Measurements from ENCODE around the gene DBF4.
"Not testable (repeated sequence)": the region's sequence is repeated elsewhere in the genome, so short reads cannot be mapped to it uniquely, and the experiment has no call there.

The DBF4 gene, protein sequence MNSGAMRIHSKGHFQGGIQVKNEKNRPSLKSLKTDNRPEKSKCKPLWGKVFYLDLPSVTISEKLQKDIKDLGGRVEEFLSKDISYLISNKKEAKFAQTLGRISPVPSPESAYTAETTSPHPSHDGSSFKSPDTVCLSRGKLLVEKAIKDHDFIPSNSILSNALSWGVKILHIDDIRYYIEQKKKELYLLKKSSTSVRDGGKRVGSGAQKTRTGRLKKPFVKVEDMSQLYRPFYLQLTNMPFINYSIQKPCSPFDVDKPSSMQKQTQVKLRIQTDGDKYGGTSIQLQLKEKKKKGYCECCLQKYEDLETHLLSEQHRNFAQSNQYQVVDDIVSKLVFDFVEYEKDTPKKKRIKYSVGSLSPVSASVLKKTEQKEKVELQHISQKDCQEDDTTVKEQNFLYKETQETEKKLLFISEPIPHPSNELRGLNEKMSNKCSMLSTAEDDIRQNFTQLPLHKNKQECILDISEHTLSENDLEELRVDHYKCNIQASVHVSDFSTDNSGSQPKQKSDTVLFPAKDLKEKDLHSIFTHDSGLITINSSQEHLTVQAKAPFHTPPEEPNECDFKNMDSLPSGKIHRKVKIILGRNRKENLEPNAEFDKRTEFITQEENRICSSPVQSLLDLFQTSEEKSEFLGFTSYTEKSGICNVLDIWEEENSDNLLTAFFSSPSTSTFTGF

DNA sequence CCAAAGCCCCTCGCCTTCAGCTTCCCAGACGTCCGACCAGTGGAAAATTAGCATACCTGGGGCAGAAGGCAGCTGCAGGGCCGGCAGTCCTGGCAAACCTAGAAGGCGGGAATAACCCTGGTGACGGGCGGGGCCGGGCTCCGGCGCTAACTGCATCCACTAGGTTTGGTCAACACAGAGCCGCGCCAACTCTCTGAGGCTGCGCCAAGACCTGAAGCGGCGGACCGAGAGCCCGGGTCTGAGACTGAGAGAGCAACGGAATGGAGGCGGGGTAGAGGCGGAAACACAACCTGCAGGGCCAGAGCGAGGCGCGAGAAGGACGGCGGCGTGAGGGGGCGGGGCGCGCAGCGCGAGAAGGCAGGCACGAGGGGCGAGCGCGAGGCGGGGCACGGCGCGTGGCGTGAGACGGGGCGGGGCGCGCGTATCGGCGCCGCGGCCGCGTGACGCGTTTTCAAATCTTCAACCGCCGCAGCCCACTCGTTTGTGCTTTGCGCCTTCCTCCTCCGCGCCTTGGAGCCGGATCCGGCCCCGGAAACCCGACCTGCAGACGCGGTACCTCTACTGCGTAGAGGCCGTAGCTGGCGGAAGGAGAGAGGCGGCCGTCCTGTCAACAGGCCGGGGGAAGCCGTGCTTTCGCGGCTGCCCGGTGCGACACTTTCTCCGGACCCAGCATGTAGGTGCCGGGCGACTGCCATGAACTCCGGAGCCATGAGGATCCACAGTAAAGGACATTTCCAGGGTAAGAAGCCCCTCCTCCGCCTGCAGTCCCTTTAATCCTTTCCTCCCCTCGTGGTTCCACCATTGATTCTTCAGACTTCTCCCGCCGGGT, at the start of gene DBF4, which contains the start of gene SLC25A40:
Gene DBF4, plus strand, starts transcription at position 454 of the 829 bp plus-strand sequence. Its CDS starts 240 bp downstream, at position 694.
Gene SLC25A40, minus strand, starts transcription at position 321 of the 829 bp plus-strand sequence. CDS start 17,633 bp downstream, outside the sequence.
- DNase-seq (ENCODE audit: low spot score in 2 of 2): peak; percentile 93 to 99
- H3K9me3 ChIP-seq: peaks cover 6% of the 10 kb centered on the region
- in situ Hi-C loops (cut with MboI; ENCODE audit: low sequenced_read_pairs): loop anchor here (25.0 kb wide), 1 partner anchor 364 kb away; no protein-coding TSS in a partner anchor
- H3K4me3 ChIP-seq: peak within 1 kb of the TSS; percentile 85
- H3K36me3 ChIP-seq (replicated peaks): peaks cover 35% of the 10 kb centered on the region
- peaks cover 15% of the 10 kb centered on the region for H3K4me1 ChIP-seq
- no peaks in the 10 kb centered on the region for H3K27me3 ChIP-seq (ENCODE audit: low read depth)

DNA sequence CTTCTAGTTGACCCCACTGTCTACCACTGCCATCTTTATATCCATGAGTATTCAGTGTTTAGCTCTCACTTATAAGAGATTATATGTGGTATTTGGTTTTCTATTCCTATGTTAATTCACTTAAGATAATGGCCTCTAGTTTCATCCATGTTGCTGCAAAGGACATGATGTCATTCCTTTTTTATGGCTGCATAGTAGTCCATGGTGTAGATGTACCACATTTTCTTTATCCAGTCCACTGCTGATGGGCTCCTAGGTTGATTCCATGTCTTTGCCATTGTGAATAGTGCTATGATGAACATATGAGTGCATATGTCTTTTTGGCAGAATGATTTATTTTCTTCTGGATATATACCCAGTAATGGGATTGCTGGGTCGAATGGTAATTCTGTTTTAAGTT, 47.9 kb upstream of the DBF4 start:
- H3K4me3 ChIP-seq; in situ Hi-C loops (cut with MboI; ENCODE audit: low sequenced_read_pairs); H3K27me3 ChIP-seq (ENCODE audit: low read depth); DNase-seq (ENCODE audit: low spot score in 2 of 2); H3K36me3 ChIP-seq (replicated peaks); H3K4me1 ChIP-seq: not testable (repeated sequence)
- H3K9me3 ChIP-seq: peaks cover 15% of the 10 kb centered on the region

DNA sequence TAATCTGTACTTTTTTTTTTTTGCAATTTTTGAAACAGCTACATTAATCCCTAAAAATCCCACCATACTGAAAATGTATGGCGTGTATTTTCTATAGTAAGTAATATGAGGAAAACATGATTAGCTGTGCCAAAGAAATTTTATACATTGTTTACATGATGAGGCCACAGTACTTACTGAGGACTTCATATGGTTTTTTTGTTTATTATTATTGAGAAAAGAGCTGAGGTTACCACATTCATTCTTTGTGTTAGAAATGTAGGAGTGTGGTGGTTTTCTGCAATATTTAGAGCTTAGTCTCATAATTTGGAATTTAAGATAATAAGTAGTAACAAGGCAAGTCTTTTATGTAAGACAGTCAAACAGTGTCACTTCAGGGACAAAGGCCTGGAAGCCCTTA, 45.2 kb upstream of the DBF4 start:
- Histone ChIP-seq H3K4me3 (no peak overlapping the region), H3K27me3 (ENCODE audit: low read depth) (no peaks in the 10 kb centered on the region), H3K9me3 (no peaks in the 10 kb centered on the region; the same call in 1 of the 2 replicates), H3K4me1 (no peaks in the 10 kb centered on the region), H3K36me3 (replicated peaks) (no peaks in the 10 kb centered on the region)
- in situ Hi-C loops (cut with MboI; ENCODE audit: low sequenced_read_pairs): no loop called here
- no peak for DNase-seq (ENCODE audit: low spot score in 2 of 2)

DNA sequence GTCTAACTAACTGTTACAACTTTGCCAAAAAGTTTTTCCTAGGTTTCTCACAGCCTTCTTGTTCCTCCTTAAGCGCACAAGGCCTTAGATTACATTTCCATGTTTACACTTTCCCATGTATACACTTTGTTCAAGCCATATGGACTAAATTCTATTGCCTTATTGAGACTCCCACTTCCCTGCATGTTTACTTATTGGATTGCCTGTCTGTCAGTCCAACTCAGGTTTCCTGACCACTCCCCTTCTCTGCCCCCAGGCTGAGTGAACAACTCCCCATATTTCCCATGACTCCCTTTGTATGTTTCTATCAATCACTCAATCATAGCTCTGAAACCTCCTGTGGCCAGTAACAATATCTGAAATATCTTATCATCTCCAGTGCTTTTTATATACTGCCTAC, 43.2 kb upstream of the DBF4 start:
- no peak overlapping the region for H3K4me3 ChIP-seq
- H3K9me3 ChIP-seq: no peaks in the 10 kb centered on the region; the same call in 1 of the 2 replicates
- H3K4me1 ChIP-seq: no peaks in the 10 kb centered on the region
- in situ Hi-C loops (cut with MboI; ENCODE audit: low sequenced_read_pairs): no loop called here
- no peaks in the 10 kb centered on the region for H3K27me3 ChIP-seq (ENCODE audit: low read depth)
- peak in 1 of 2 experiments; percentile 18 for DNase-seq (ENCODE audit: low spot score in 2 of 2)
- H3K36me3 ChIP-seq (replicated peaks): no peaks in the 10 kb centered on the region

DNA sequence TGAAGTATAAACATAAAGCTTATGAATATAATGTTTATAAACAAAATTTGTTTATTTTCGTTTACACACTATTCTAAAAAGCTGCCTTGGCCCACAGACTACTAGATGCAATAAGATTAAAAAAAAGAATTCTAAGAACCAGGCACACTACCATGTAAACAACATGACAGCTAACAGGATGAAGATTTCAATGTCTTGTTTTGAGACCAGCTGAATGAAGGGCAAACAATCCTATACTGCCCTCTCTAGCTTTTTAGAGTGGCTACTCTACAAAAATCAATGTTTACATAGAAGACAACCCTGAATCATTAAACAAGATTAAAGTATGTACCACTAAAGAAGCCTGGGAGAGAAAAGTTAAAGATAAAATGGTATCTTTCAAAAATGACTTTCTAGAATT, 38.7 kb upstream of the DBF4 start:
- Histone ChIP-seq H3K36me3 (replicated peaks) (no peaks in the 10 kb centered on the region), H3K27me3 (ENCODE audit: low read depth) (no peaks in the 10 kb centered on the region), H3K4me3 (no peak overlapping the region), H3K9me3 (no peaks in the 10 kb centered on the region), H3K4me1 (no peaks in the 10 kb centered on the region)
- in situ Hi-C loops (cut with MboI; ENCODE audit: low sequenced_read_pairs): no loop called here
- no peak for DNase-seq (ENCODE audit: low spot score in 2 of 2)

DNA sequence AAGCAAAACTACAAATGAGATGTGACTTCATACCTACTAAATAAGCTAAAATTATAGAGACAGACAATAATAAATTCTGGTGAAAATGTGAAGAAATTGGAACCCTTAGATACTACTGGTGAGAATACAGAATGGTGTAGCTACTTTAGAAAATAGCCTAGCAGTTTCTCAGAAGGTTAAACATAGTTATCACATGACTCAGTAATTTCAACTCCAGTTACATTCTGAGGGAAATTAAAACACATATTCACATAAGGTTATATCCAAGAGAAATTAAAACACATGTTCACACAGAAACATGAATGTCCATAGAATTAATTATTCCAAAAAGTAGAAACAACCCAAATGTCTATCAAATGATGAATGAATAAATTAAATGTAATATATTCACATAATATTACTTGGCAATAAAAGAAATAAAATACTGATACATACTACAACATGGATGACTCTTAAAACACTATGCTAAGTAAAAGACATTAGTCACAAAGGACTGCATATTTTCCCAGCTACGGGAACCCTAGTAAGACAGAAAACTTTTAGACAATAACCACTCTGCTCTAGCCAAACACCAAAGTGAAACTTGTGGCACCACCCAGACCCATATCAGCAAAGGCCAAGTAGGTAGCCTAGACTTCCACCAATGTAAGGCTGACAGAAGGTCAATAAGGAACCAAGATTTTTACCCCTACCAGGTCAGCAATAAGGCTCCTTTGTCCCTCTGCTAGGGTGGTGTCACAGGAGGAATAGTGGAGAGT, 25.3 kb upstream of the DBF4 start:
- Histone ChIP-seq H3K36me3 (replicated peaks) (peaks cover 25% of the 10 kb centered on the region), H3K4me3 (no peak overlapping the region)
- no peak for DNase-seq (ENCODE audit: low spot score in 2 of 2)

DNA sequence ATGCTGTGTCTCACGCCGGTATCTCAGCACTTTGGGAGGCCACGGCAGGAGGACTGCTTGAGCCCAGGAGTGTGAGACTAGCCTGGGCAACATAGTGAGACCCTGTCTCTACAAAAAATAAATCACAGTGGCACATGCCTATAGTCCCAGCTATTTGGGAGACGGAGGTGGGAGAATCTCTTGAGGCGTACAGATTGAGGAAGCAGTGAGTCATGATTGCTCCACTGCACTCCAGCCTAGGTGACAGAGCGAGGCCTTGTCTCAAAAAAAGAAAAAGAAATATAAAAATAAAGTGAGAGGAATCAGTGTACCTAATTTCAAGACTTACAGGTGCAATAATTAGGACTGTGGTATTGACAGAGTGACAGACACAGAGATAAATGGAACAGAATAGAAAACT, 24.0 kb upstream of the DBF4 start:
- no peak overlapping the region for H3K4me3 ChIP-seq
- H3K36me3 ChIP-seq (replicated peaks): peaks cover 28% of the 10 kb centered on the region
- in situ Hi-C loops (cut with MboI; ENCODE audit: low sequenced_read_pairs): no loop called here

More for the DNA sequence above, 25.3 kb upstream of the DBF4 start:
- H3K4me1 ChIP-seq: no peaks in the 10 kb centered on the region; the same call in 1 of the 2 replicates
- in situ Hi-C loops (cut with MboI; ENCODE audit: low sequenced_read_pairs): no loop called here
- no peaks in the 10 kb centered on the region for H3K9me3 ChIP-seq
- no peaks in the 10 kb centered on the region for H3K27me3 ChIP-seq (ENCODE audit: low read depth)

DNA sequence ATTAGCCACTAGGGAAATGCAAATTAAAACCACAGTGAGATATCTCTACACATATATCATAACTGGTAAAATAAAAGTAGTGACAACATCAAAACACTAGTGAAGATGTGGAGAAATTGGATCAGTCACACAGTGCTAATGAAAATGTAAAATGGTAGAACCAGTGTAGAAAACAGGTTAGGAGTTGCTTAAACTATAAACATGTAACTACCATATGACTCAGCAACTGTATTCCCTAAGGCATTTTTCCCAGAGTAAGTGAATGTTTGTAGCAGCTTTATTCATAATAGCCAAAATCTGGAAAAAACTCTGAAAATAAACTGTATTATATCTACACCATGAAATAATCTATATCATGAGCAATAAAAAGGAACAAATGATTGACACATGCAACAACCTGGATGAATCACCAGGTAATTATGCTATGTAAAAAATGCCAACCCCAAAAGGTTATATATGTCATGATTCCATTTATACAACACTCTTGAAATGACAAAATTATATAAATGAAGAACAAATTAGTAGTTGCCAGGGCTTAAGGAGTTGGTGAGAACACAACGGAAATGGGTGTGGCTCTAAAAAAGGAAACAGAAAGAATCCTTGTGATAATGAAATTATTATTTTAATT, 22.9 kb upstream of the DBF4 start:
- no peak overlapping the region for H3K4me3 ChIP-seq
- in situ Hi-C loops (cut with MboI; ENCODE audit: low sequenced_read_pairs): no loop called here
- H3K27me3 ChIP-seq (ENCODE audit: low read depth): no peaks in the 10 kb centered on the region
- no peaks in the 10 kb centered on the region; the same call in 1 of the 2 replicates for H3K4me1 ChIP-seq
- peaks cover 34% of the 10 kb centered on the region for H3K36me3 ChIP-seq (replicated peaks)
- DNase-seq (ENCODE audit: low spot score in 2 of 2): no peak
- no peaks in the 10 kb centered on the region for H3K9me3 ChIP-seq

More for the DNA sequence above, 24.0 kb upstream of the DBF4 start:
- Histone ChIP-seq H3K9me3 (no peaks in the 10 kb centered on the region), H3K4me1 (no peaks in the 10 kb centered on the region; the same call in 1 of the 2 replicates), H3K27me3 (ENCODE audit: low read depth) (no peaks in the 10 kb centered on the region)
- no peak for DNase-seq (ENCODE audit: low spot score in 2 of 2)

DNA sequence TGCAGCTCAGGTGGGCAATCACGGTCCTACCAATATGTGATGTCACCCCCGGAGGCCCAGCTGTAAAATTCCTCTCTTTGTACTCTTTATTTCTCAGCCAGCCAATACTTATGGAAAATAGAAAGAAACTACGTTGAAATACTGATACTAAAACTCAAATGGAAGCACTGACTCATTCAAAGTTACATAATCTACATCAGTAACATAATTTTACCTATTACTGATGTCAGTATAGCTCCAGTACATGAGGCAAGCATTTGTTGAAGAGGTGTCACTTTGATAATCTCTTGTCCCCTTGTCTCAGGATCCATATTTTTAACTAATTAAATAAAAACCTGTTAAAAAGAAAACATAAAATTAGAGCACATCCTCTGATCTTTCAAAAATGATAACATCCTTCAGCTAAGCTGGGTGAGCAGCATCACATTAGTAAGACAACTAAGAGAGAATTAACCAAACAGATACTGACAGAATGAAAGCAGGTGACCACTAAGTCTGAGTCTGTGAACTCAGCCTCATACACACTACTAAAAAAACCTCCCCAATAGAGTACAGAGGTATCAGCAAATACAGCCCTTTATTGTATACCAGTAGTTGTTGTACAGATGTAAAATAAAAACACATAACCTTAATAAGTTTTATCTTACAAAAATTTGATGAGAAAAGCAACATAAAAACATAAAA, 17.7 kb upstream of the DBF4 start:
- in situ Hi-C loops (cut with MboI; ENCODE audit: low sequenced_read_pairs): no loop called here
- no peaks in the 10 kb centered on the region; the same call in 1 of the 2 replicates for H3K9me3 ChIP-seq
- DNase-seq (ENCODE audit: low spot score in 2 of 2): no peak
- no peaks in the 10 kb centered on the region for H3K27me3 ChIP-seq (ENCODE audit: low read depth)
- H3K4me1 ChIP-seq: peaks cover under 1% of the 10 kb centered on the region
- no peak overlapping the region for H3K4me3 ChIP-seq
- peaks cover 27% of the 10 kb centered on the region for H3K36me3 ChIP-seq (replicated peaks)

DNA sequence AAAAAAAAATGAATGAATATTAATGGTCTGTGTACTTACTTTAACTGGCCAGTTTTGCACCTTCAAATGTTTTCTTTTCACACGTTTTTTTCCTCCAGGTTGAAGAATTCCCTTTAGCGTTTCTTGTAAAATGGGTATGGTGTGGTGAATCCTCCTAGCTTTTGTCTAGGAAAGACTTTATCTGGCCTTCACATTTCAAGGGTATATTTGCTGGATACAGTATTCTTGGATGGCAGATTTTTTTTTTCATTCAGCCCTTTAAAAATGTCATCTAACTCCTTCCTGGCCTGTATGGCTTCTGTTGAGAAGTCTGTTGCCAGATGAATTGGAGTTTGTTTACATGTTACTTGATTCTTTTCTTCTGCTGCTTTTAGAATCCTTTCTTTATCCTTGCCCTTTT, 10.2 kb upstream of the DBF4 start:
- no peaks in the 10 kb centered on the region for H3K36me3 ChIP-seq (replicated peaks)

DNA sequence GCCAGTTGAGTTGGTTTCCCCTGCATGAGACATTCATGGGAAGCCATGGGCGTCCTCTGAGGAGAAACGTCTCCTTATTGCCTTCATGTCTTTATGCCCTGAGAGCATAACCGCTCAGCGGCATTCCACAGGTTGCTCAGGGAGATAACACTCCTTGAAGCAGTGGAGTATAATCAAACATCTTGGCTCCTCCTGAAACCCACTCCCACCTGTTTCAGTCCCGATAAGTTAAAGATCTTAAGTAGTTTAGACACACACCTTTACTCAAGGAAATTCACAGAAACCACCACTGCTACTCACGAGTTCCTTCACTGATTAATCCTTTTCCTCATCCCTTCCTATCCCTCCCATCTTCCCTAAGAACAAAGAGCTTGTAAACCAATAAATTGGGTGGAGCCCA, 9.8 kb upstream of the DBF4 start:
- DNase-seq (ENCODE audit: low spot score in 2 of 2); H3K27me3 ChIP-seq (ENCODE audit: low read depth); H3K4me3 ChIP-seq; H3K36me3 ChIP-seq (replicated peaks); in situ Hi-C loops (cut with MboI; ENCODE audit: low sequenced_read_pairs): not testable (repeated sequence)
- Histone ChIP-seq H3K9me3 (peaks cover 18% of the 10 kb centered on the region), H3K4me1 (peaks cover 14% of the 10 kb centered on the region)

More for the DNA sequence above, 10.2 kb upstream of the DBF4 start:
- Histone ChIP-seq H3K9me3 (peaks cover 14% of the 10 kb centered on the region), H3K27me3 (ENCODE audit: low read depth) (no peaks in the 10 kb centered on the region), H3K4me3 (no peak overlapping the region), H3K4me1 (peaks cover 14% of the 10 kb centered on the region)
- no peak for DNase-seq (ENCODE audit: low spot score in 2 of 2)
- in situ Hi-C loops (cut with MboI; ENCODE audit: low sequenced_read_pairs): no loop called here

DNA sequence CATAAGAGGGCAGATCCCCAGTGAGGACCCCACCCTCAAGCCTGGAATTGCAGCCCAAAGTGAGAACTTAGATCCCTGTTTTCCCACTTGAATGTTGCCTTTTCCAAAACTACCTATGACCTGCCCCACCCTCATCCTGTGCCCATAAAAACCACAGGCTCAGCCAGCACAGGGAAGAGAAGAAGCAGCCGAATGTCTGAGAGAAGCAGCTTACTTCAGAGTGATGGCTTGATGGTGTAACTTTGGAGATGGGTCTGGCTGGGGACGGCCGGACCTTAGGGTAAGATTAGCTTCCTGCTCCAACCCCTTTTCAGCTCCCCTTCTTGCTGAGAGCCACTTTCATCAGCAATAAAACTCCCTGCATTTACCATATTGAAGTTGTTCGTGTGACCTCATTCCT, 5.8 kb upstream of the DBF4 start:
- in situ Hi-C loops (cut with MboI; ENCODE audit: low sequenced_read_pairs): no loop called here
- H3K36me3 ChIP-seq (replicated peaks): peaks cover 3% of the 10 kb centered on the region; the same call in 1 of the 2 replicates
- no peak overlapping the region for H3K4me3 ChIP-seq
- peaks cover 22% of the 10 kb centered on the region for H3K9me3 ChIP-seq
- DNase-seq (ENCODE audit: low spot score in 2 of 2): no peak
- H3K27me3 ChIP-seq (ENCODE audit: low read depth): no peaks in the 10 kb centered on the region
- H3K4me1 ChIP-seq: peaks cover 15% of the 10 kb centered on the region
